CD4-positive, CD25-positive, alpha-beta regulatory T cell (primary cell): ENCODE data around the gene KIFC3. TPM values are rescaled to one million over a fixed set of nuclear protein-coding genes. Genes with fewer than 3 reads are reported as not detected.

Experiments
- ATAC-seq, 2 donors: fragments of 150-1000 bp; cut with Tn5 transposase; one replicate each; pipeline ENCODE4 v1.10.0; 2021; ENCODE audit warnings: low read depth in 2 of 2, moderate number of reproducible peaks in 2 of 2, moderate library complexity in 1 of 2
- DNase-seq, 3 donors: peaks; one replicate each; pipeline versions ENCODE4 v3.0.0 to v3.0.0-alpha.2; 2012 to 2022; ENCODE audit warnings: mixed read lengths in 1 of 3
- H3K27ac ChIP-seq: one replicate; pipeline ENCODE4 v1.7.0; 2013; ENCODE audit warnings: mild to moderate bottlenecking, low read length; ENCODE audit not compliant: insufficient read depth, poor library complexity, severe bottlenecking
- H3K27me3 ChIP-seq: one replicate; pipeline ENCODE4 v1.7.0; 2013; ENCODE audit warnings: low read length; ENCODE audit not compliant: control insufficient read depth, insufficient read depth
- H3K36me3 ChIP-seq: one replicate; pipeline ENCODE4 v1.7.0; 2013; ENCODE audit warnings: mild to moderate bottlenecking, low read length, moderate library complexity; ENCODE audit not compliant: control insufficient read depth, insufficient read depth
- H3K4me1 ChIP-seq: 2 replicates; pipeline ENCODE4 v1.7.0; 2013; ENCODE audit warnings: mild to moderate bottlenecking, low read length; ENCODE audit not compliant: insufficient read depth, control insufficient read depth, poor library complexity, severe bottlenecking
- H3K4me3 ChIP-seq: one replicate; pipeline ENCODE4 v1.7.0; 2013; ENCODE audit warnings: low read depth, mild to moderate bottlenecking, low read length, moderate library complexity
- H3K9me3 ChIP-seq, 2 experiments: 1 replicate in 1 of 2; 2 replicates in 1 of 2; pipeline ENCODE4 v1.7.0; 2013; ENCODE audit warnings: low read length in 2 of 2, mild to moderate bottlenecking in 1 of 2, moderate library complexity in 1 of 2; ENCODE audit not compliant: control insufficient read depth in 2 of 2
- H3K27ac Mint-ChIP-seq, 3 donors: one replicate each; pipeline ENCODE4 v1.8.0; 2020 to 2022; ENCODE audit warnings: mild to moderate bottlenecking in 3 of 3, mixed read lengths in 3 of 3, moderate library complexity in 2 of 3
- H3K27me3 Mint-ChIP-seq: one replicate; pipeline ENCODE4 v1.8.0; 2022; ENCODE audit warnings: mild to moderate bottlenecking, mixed read lengths
- H3K36me3 Mint-ChIP-seq: one replicate; pipeline ENCODE4 v1.8.0; 2020; ENCODE audit warnings: mixed read lengths
- H3K4me1 Mint-ChIP-seq, 4 donors: one replicate each; pipeline ENCODE4 v1.8.0; 2020 to 2022; ENCODE audit warnings: mixed read lengths in 4 of 4, mild to moderate bottlenecking in 1 of 4
- H3K4me3 Mint-ChIP-seq, 4 donors: one replicate each; pipeline ENCODE4 v1.8.0; 2020 to 2022; ENCODE audit warnings: mild to moderate bottlenecking in 4 of 4, mixed read lengths in 4 of 4, moderate library complexity in 3 of 4
- H3K9me3 Mint-ChIP-seq, 7 donors: one replicate each; pipeline ENCODE4 v1.8.0; 2020 to 2022; ENCODE audit warnings: mixed read lengths in 7 of 7, mild to moderate bottlenecking in 3 of 7, moderate library complexity in 2 of 7
- polyA plus RNA-seq, 4 donors: library from polyadenylated mRNA; unstranded; fragments of 300-500 nt; fragmentation: Illumina TruSeq; gene quantifications; one replicate each; pipeline ENCODE4 v1.2.3, GENCODE V29; 2021
- total RNA-seq: library from RNA; stranded (reverse); gene quantifications from one replicate; pipeline ENCODE4 v1.2.3, GENCODE V29; 2022

The KIFC3 gene
- total and polyA plus RNA-seq, 5 donors from 2014 or later: 1.2 TPM; not detected in 4

DNA sequence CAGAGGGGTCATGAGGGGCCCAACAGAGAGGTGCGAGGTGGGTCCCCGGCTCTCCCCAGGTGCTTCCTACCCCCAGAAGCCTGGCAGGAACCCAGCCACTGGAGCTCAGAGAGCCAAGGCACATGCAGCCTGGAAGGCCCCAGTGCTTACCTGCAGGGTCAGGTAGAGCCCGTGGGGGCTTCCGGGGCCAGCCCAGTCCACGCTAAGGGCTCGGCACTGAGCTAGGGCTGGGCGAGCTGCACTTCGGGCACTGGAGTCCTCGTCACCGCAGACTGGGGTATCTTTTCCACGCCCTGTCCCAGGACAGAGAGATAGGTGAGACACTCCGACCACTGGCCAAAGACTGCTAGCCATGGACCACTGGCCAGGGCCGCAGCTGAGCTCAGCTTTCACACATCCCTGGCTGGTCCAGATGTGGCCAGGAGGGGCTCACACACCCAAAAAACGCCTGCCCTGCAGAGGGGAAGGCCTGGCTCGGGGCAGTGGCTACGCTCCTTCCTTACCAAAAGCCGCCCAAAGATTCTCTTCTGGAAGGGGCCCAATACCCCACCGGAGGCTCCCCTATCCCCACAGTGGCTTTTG, 7.4 kb downstream of the KIFC3 start:
- Mint-ChIP-seq H3K27ac (no peak overlapping the region), H3K36me3 (no peaks in the 10 kb centered on the region), H3K4me1 (peaks cover 0 to 9% (median 0%) of the 10 kb centered on the region in 4 donors), H3K4me3 (no peak overlapping the region), H3K27me3 (peaks cover 30% of the 10 kb centered on the region), H3K9me3 (no peaks in the 10 kb centered on the region)
- H3K36me3 ChIP-seq: no peaks in the 10 kb centered on the region
- no peak overlapping the region for H3K27ac ChIP-seq
- H3K9me3 ChIP-seq: no peaks in the 10 kb centered on the region
- ATAC-seq (no peak), DNase-seq (no peak)
- H3K27me3 ChIP-seq: peaks cover 2% of the 10 kb centered on the region
- no peaks in the 10 kb centered on the region for H3K4me1 ChIP-seq
- no peak overlapping the region for H3K4me3 ChIP-seq

DNA sequence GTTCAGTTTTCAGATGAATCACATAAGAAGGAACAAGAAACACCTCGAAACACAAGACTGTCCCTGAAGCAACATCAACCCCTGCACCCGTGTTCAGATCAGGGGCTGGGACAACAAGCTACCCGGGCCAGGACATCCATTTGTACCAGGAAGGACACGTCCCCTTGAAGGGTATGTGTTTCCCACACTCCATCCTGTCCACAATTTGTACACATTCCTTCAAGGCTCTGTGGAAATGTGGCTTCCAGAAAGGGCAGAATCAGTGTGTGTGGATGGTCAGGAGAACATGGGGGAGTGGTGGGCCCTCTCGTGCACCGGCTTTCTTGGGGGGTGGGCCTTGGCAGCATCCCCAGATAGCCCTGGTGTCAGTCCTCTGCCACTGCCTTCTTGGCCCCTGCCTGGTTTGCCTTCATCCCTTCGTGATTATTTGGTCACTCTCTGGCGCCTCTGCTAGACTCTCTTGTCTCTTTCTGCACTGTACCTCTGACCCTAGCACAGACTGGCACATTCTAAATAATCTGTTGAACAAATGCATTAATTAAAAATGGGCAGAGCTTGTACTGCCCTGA, 10.3 kb downstream of the KIFC3 start:
- no peaks in the 10 kb centered on the region for H3K4me1 ChIP-seq
- H3K36me3 Mint-ChIP-seq: no peaks in the 10 kb centered on the region
- no peak for ATAC-seq
- DNase-seq: no peak
- H3K27me3 Mint-ChIP-seq: peaks cover 10% of the 10 kb centered on the region
- H3K4me1 Mint-ChIP-seq: no peaks in the 10 kb centered on the region
- H3K4me3 Mint-ChIP-seq: no peak overlapping the region
- H3K36me3 ChIP-seq: no peaks in the 10 kb centered on the region
- H3K9me3 Mint-ChIP-seq: no peaks in the 10 kb centered on the region
- H3K27ac Mint-ChIP-seq: no peak overlapping the region
- H3K4me3 ChIP-seq: no peak overlapping the region
- H3K27me3 ChIP-seq: no peaks in the 10 kb centered on the region
- H3K9me3 ChIP-seq: no peaks in the 10 kb centered on the region
- no peak overlapping the region for H3K27ac ChIP-seq

- no peak for ATAC-seq
- Histone ChIP-seq H3K36me3 (no peaks in the 10 kb centered on the region), H3K27me3 (no peaks in the 10 kb centered on the region), H3K4me3 (no peak overlapping the region), H3K9me3 (no peaks in the 10 kb centered on the region), H3K4me1 (no peaks in the 10 kb centered on the region), H3K27ac (no peak overlapping the region)
- H3K27me3 Mint-ChIP-seq: peaks cover 4% of the 10 kb centered on the region
- H3K36me3 Mint-ChIP-seq: no peaks in the 10 kb centered on the region
- H3K4me3 Mint-ChIP-seq: no peak overlapping the region
- DNase-seq: no peak
- no peaks in the 10 kb centered on the region for H3K9me3 Mint-ChIP-seq
- no peak overlapping the region for H3K27ac Mint-ChIP-seq
- no peaks in the 10 kb centered on the region for H3K4me1 Mint-ChIP-seq
These were observed 10.9 kb downstream of the KIFC3 start for GRCh38 chr16:57791195-57791892.

GRCh38 chr16:57788951-57789350, 13.3 kb downstream of the KIFC3 start:
- Mint-ChIP-seq H3K4me3 (no peak overlapping the region), H3K4me1 (no peaks in the 10 kb centered on the region), H3K36me3 (no peaks in the 10 kb centered on the region), H3K27ac (no peak overlapping the region), H3K9me3 (no peaks in the 10 kb centered on the region), H3K27me3 (peaks cover 9% of the 10 kb centered on the region)
- no peak for ATAC-seq
- DNase-seq: no peak
- H3K4me3 ChIP-seq: no peak overlapping the region
- no peak overlapping the region for H3K27ac ChIP-seq
- H3K9me3 ChIP-seq: no peaks in the 10 kb centered on the region
- H3K4me1 ChIP-seq: no peaks in the 10 kb centered on the region
- no peaks in the 10 kb centered on the region for H3K36me3 ChIP-seq
- H3K27me3 ChIP-seq: no peaks in the 10 kb centered on the region

GRCh38 chr16:57788252-57788841, 13.9 kb downstream of the KIFC3 start:
- Histone ChIP-seq H3K9me3 (no peaks in the 10 kb centered on the region), H3K4me1 (no peaks in the 10 kb centered on the region), H3K36me3 (no peaks in the 10 kb centered on the region), H3K4me3 (no peak overlapping the region), H3K27ac (no peak overlapping the region), H3K27me3 (no peaks in the 10 kb centered on the region)
- Mint-ChIP-seq H3K27ac (no peak overlapping the region), H3K27me3 (peaks cover 9% of the 10 kb centered on the region), H3K4me1 (no peaks in the 10 kb centered on the region), H3K36me3 (no peaks in the 10 kb centered on the region), H3K4me3 (no peak overlapping the region), H3K9me3 (no peaks in the 10 kb centered on the region)
- ATAC-seq (no peak), DNase-seq (no peak)

DNA sequence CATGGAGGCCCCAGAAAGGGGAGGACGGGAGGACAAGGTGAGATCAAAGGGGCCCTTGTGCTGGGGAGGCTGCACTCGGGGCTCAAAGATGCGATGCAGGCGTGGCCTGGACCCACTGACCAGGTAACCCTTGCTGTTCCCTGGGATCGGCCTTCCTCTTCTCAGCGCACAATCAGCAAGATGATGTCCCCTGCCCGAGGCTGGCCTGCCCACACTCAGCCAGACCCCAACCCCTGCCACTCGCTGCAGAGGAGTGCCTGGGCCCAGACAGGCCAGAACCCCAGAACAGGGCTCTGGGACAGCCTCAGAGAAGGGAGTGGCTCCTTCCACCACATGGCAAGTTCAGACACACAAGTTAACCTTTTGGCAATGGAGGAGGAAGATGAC, 14.8 kb downstream of the KIFC3 start:
- Mint-ChIP-seq H3K4me3 (no peak overlapping the region), H3K9me3 (peaks cover 0 to 1% (median 0%) of the 10 kb centered on the region in 7 donors), H3K4me1 (no peaks in the 10 kb centered on the region), H3K27ac (no peak overlapping the region), H3K36me3 (no peaks in the 10 kb centered on the region), H3K27me3 (peaks cover 14% of the 10 kb centered on the region)
- no peak for DNase-seq
- no peak for ATAC-seq
- Histone ChIP-seq H3K27ac (no peak overlapping the region), H3K36me3 (no peaks in the 10 kb centered on the region), H3K27me3 (no peaks in the 10 kb centered on the region), H3K9me3 (no peaks in the 10 kb centered on the region), H3K4me3 (no peak overlapping the region), H3K4me1 (no peaks in the 10 kb centered on the region)

- peaks cover 9% of the 10 kb centered on the region for H3K27me3 Mint-ChIP-seq
- Histone ChIP-seq H3K4me1 (no peaks in the 10 kb centered on the region), H3K9me3 (no peaks in the 10 kb centered on the region), H3K27me3 (no peaks in the 10 kb centered on the region), H3K27ac (no peak overlapping the region), H3K4me3 (no peak overlapping the region), H3K36me3 (no peaks in the 10 kb centered on the region)
- no peaks in the 10 kb centered on the region for H3K36me3 Mint-ChIP-seq
- no peak for DNase-seq
- no peaks in the 10 kb centered on the region for H3K4me1 Mint-ChIP-seq
- H3K4me3 Mint-ChIP-seq: no peak overlapping the region
- H3K27ac Mint-ChIP-seq: no peak overlapping the region
- peaks cover 0 to 1% (median 0%) of the 10 kb centered on the region in 7 donors for H3K9me3 Mint-ChIP-seq
- no peak for ATAC-seq
These were observed 15.4 kb downstream of the KIFC3 start for GRCh38 chr16:57786632-57787518.
